ENCODE results near the gene FPGS.

The FPGS gene

DNA sequence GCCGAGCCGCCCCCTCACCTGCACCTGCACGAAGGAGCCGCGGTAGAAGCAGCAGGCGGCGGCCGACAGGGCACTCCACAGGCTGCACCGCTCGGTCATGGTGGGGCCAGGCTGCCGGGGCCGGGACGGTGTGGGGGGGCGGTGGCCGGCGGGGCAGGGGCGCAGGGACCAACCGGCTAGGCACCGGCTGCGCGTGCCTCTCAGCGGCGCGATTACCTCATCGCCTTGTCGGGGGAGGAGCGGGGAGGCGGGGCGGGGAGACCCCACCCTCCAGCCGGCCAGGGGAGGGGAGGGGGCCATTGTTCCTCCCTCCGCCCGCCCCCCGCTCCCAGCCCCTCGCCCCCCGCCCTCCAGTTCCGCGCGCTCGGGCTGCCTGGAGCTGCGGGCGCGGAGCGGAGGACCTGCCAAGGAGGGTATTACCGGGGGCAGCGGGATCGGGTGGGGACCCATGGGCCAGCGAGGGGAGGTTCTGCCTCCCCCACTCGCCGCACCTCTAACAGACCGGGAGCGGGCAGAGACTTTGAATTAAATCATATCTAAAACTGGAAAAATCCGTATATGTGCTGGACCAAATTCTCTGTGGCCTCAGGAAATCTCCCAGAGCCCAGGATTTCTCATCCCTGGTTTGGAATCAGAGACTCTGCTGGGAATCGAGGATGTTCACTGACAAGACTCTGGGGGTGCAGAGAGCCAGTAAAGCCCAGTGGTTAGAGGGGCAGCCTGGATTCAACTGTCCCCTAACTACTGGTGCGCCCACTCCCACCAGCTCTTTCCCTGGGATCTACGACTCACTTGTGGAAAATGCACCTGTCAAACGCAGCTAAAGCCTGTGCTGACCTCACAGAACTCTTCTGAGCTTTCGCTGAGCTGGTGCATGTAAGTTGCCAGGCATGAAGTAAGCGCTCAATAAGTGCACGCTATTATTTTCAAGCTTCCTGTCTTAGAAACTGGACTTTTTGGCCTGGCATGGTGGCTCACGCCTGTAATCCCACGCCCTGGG lies 47.3 kb upstream of the FPGS start:
- TF ChIP-seq POLR2AphosphoS5 (IDR thresholded peaks at IDR 0.05; ENCODE audit: low read depth, low read length), result no peak
- TF ChIP-seq FOXP2 (optimal IDR thresholded peaks at IDR 0.05; ENCODE audit: borderline replicate concordance, extremely low read depth, extremely low read length, insufficient read depth), result no peak
- no peak for TF ChIP-seq SIN3A (IDR thresholded peaks at IDR 0.05; ENCODE audit: borderline replicate concordance, insufficient read depth, low read length)
- TF ChIP-seq, protein P1, sequence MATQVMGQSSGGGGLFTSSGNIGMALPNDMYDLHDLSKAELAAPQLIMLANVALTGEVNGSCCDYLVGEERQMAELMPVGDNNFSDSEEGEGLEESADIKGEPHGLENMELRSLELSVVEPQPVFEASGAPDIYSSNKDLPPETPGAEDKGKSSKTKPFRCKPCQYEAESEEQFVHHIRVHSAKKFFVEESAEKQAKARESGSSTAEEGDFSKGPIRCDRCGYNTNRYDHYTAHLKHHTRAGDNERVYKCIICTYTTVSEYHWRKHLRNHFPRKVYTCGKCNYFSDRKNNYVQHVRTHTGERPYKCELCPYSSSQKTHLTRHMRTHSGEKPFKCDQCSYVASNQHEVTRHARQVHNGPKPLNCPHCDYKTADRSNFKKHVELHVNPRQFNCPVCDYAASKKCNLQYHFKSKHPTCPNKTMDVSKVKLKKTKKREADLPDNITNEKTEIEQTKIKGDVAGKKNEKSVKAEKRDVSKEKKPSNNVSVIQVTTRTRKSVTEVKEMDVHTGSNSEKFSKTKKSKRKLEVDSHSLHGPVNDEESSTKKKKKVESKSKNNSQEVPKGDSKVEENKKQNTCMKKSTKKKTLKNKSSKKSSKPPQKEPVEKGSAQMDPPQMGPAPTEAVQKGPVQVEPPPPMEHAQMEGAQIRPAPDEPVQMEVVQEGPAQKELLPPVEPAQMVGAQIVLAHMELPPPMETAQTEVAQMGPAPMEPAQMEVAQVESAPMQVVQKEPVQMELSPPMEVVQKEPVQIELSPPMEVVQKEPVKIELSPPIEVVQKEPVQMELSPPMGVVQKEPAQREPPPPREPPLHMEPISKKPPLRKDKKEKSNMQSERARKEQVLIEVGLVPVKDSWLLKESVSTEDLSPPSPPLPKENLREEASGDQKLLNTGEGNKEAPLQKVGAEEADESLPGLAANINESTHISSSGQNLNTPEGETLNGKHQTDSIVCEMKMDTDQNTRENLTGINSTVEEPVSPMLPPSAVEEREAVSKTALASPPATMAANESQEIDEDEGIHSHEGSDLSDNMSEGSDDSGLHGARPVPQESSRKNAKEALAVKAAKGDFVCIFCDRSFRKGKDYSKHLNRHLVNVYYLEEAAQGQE (IDR thresholded peaks at IDR 0.05; ENCODE audit: insufficient read depth in 1 of 2, low read depth in 2 of 2, low read length in 2 of 2), result no peak
- no peak for TF ChIP-seq TAF1 (IDR thresholded peaks at IDR 0.05; ENCODE audit: borderline replicate concordance, insufficient read depth, low read length)

DNA sequence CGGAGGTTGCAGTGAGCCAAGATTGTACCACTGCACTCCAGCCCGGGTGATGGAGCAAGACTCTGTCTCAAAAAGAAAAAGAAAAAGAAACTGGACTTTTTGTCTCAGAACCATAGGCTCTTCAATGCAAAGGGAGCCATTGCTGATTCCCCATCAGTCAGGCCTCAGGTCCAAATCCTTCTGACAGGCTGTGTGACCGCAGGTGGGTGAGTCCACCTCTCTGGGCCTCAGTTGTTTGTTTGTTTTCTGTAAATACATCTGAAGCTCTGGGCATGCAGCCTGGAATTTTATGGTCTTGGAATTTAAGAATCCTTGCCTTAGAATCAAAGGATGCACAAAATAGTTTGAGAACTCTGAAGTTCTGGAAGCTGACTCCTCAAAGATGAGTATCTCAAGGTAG lies 46.4 kb upstream of the FPGS start:
- no peak for TF ChIP-seq FOXP2 (optimal IDR thresholded peaks at IDR 0.05; ENCODE audit: borderline replicate concordance, extremely low read depth, extremely low read length, insufficient read depth)
- TF ChIP-seq, protein P1 (IDR thresholded peaks at IDR 0.05; ENCODE audit: insufficient read depth in 1 of 2, low read depth in 2 of 2, low read length in 2 of 2), result no peak
- no peak for TF ChIP-seq SIN3A (IDR thresholded peaks at IDR 0.05; ENCODE audit: borderline replicate concordance, insufficient read depth, low read length)
- no peak for TF ChIP-seq POLR2AphosphoS5 (IDR thresholded peaks at IDR 0.05; ENCODE audit: low read depth, low read length)
- no peak for TF ChIP-seq TAF1 (IDR thresholded peaks at IDR 0.05; ENCODE audit: borderline replicate concordance, insufficient read depth, low read length)

DNA sequence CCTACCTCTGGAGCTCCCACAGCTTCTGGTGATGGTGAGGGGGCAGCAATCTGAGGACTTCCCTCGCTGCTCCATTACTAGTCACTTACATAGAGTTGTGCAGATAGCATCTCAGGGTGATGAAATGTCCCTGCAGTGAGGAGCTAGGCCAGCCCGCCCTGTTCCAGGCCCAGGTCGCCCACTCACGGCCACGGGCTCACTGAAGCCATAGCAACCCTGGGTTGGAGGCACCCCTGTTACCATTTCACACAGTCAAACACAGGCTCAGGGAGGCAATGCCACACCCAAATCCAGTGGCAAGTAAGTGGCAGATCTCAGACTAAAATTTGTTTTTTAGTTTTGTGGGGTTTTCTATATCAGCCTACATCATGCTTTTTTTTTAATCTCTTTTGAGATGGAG lies 43.8 kb upstream of the FPGS start:
- no peak for TF ChIP-seq SIN3A (IDR thresholded peaks at IDR 0.05; ENCODE audit: borderline replicate concordance, insufficient read depth, low read length)
- TF ChIP-seq, protein P1 (IDR thresholded peaks at IDR 0.05; ENCODE audit: insufficient read depth in 1 of 2, low read depth in 2 of 2, low read length in 2 of 2), result no peak
- TF ChIP-seq POLR2AphosphoS5 (IDR thresholded peaks at IDR 0.05; ENCODE audit: low read depth, low read length), result no peak
- TF ChIP-seq FOXP2 (optimal IDR thresholded peaks at IDR 0.05; ENCODE audit: borderline replicate concordance, extremely low read depth, extremely low read length, insufficient read depth), result no peak
- no peak for TF ChIP-seq TAF1 (IDR thresholded peaks at IDR 0.05; ENCODE audit: borderline replicate concordance, insufficient read depth, low read length)

DNA sequence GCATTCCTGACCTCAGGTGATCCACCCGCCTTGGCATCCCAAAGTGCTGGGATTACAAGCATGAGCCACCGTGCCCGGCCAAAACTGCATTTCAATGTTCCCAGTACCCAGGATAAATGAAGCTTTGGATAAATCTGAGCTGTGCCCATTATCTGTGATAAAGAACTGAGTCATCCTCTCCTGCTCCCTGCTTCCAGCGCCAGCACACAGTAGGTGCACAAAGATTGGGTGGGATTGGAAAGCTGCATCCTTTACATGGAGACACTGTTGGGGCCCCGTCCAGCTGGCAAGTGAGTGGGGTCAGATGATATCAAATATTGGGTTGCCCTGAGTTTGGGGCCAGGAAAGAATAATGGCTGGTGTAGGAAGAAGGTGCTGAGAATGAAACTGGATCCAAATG lies 41.6 kb upstream of the FPGS start:
- TF ChIP-seq, protein P1 (IDR thresholded peaks at IDR 0.05; ENCODE audit: insufficient read depth in 1 of 2, low read depth in 2 of 2, low read length in 2 of 2), result no peak
- TF ChIP-seq FOXP2 (optimal IDR thresholded peaks at IDR 0.05; ENCODE audit: borderline replicate concordance, extremely low read depth, extremely low read length, insufficient read depth), result no peak
- no peak for TF ChIP-seq SIN3A (IDR thresholded peaks at IDR 0.05; ENCODE audit: borderline replicate concordance, insufficient read depth, low read length)
- TF ChIP-seq POLR2AphosphoS5 (IDR thresholded peaks at IDR 0.05; ENCODE audit: low read depth, low read length), result no peak
- TF ChIP-seq TAF1 (IDR thresholded peaks at IDR 0.05; ENCODE audit: borderline replicate concordance, insufficient read depth, low read length), result no peak
